ENCODE measurements around the gene ALDH9A1.

DNA sequence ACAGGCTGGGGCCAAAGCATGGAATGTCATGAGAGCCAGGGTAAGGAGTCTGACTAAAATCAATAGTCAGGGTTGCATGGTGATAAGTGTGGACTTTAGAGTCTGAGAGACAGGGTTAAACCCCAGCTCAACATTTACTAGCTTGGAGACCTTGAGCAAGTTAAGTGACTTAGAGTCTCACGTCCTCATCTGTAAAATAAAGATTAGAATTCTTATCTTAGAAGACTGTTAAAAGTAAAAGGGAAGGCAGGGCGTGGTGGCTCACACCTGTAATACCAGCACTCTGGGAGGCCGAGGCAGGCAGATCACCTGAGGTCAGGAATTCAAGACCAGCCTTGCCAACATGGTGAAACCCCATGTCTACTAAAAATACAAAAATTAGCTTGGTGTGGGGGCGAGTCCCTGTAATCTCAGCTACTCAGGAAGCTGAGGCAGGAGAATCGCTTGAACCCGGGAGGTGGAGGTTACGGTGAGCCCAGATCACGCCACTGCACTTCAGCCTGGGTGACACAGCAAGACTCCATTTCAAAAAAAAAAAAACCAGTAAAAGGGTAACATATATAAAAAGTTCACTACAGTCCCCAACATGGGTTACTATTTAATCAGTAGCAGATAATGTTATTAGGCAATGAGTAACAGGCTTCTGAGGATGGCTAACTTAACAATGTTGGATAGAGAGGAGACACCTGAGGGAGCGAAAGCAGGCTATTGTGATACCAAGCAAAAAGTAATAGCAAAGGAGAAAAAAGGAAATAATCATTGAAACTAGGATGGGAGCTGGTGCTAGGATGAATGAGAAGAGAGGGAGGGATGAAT lies 49.5 kb upstream of the ALDH9A1 start:
- TF ChIP-seq, protein P1, sequence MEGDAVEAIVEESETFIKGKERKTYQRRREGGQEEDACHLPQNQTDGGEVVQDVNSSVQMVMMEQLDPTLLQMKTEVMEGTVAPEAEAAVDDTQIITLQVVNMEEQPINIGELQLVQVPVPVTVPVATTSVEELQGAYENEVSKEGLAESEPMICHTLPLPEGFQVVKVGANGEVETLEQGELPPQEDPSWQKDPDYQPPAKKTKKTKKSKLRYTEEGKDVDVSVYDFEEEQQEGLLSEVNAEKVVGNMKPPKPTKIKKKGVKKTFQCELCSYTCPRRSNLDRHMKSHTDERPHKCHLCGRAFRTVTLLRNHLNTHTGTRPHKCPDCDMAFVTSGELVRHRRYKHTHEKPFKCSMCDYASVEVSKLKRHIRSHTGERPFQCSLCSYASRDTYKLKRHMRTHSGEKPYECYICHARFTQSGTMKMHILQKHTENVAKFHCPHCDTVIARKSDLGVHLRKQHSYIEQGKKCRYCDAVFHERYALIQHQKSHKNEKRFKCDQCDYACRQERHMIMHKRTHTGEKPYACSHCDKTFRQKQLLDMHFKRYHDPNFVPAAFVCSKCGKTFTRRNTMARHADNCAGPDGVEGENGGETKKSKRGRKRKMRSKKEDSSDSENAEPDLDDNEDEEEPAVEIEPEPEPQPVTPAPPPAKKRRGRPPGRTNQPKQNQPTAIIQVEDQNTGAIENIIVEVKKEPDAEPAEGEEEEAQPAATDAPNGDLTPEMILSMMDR (IDR thresholded peaks at IDR 0.05; ENCODE audit: extremely low read depth in 1 of 2, insufficient read depth in 1 of 2, low read depth in 1 of 2, low read length in 2 of 2) = no peak
- no peak for TF ChIP-seq POLR2AphosphoS5 (IDR thresholded peaks at IDR 0.05; ENCODE audit: insufficient read depth, low read depth, low read length)

Data from endothelial cell of umbilical vein (primary cell).